ENCODE data around the gene H6PD. TPM values are rescaled to one million over a fixed set of nuclear protein-coding genes. Genes with fewer than 3 reads are reported as not detected.

H6PD gene
- total RNA-seq, 2 experiments from 2014 or later: 7.5 to 7.8 TPM

GRCh38 chr1:9238550-9238949 is 4.0 kb downstream of the H6PD start:
- Mint-ChIP-seq H3K4me1 (ENCODE audit: low read depth) (peaks cover 47% of the 10 kb centered on the region), H3K36me3 (ENCODE audit: low read depth) (no peaks in the 10 kb centered on the region), H3K9me3 (no peaks in the 10 kb centered on the region), H3K4me3 (no peak overlapping the region), H3K27ac (no peak overlapping the region), H3K27me3 (no peaks in the 10 kb centered on the region)
- TF ChIP-seq CTCF (IDR thresholded peaks at IDR 0.05): no peak
- POLR2A ChIA-PET: no interaction called here
- DNase-seq (no peak), ATAC-seq (no peak)
- intact Hi-C loops (cut with micrococcal nuclease): no loop called here
- CTCF ChIA-PET: interaction anchor here (4.2 kb wide), 1 partner anchor 11 kb away, joined by 14 read pairs; no protein-coding TSS in a partner anchor

DNA sequence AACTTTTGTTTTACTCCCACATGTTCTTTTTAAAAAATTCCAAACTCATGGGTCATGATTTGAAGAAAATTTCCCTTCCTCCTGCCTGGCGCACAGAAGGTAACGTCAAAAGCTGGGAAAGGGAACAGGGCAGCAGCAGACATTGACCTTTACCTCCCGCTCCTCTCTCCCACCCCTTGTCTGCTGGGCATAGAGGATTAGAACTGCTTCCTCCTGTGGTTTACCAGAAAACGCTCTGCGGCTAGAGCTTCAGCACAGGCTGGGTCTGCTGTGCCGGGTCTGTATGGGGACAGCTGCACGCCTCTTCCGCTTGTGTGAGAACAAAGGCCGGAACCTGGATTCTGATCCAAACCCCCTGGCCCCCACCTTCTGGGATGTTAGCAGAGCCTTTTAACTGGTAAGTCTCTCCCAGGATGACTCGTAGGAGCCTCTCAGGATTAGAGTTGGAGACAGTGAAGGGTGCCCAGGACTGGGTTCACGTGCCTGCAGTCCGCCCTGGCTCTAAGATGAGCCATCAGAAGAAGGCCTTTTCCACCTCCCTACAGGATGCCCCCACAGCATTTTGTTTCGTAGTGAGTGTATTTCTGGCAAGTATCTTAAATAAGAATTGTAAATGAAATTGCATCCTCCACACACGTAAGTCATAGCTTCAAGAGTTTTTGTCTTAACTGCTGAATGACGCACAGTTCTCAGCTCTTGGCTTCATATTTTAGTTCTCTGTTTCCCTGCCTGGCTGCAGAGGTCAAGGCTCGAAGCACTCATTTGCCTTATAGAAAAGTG is 5.2 kb downstream of the H6PD start:
- H3K4me3 Mint-ChIP-seq: peak overlapping the region; percentile 44
- intact Hi-C loops (cut with micrococcal nuclease): no loop called here
- H3K27me3 Mint-ChIP-seq: no peaks in the 10 kb centered on the region
- no peaks in the 10 kb centered on the region for H3K36me3 Mint-ChIP-seq (ENCODE audit: low read depth)
- H3K9me3 Mint-ChIP-seq: no peaks in the 10 kb centered on the region
- ATAC-seq (peak; percentile 71), DNase-seq (peak; percentile 84)
- peaks cover 50% of the 10 kb centered on the region for H3K4me1 Mint-ChIP-seq (ENCODE audit: low read depth)
- ChIA-PET POLR2A (interaction anchor here (1.5 kb wide), 1 partner anchor 10 kb away, joined by 6 read pairs; no protein-coding TSS in a partner anchor), CTCF (interaction anchor here (1.8 to 4.2 kb wide), 2 partner anchors 10 to 59 kb away, joined by 5 to 14 read pairs; no protein-coding TSS in a partner anchor)
- no peak for TF ChIP-seq CTCF (IDR thresholded peaks at IDR 0.05)
- peak overlapping the region; percentile 76 for H3K27ac Mint-ChIP-seq

- H3K36me3 Mint-ChIP-seq (ENCODE audit: low read depth): no peaks in the 10 kb centered on the region
- ATAC-seq (no peak), DNase-seq (no peak)
- peaks cover 53% of the 10 kb centered on the region for H3K4me1 Mint-ChIP-seq (ENCODE audit: low read depth)
- H3K27ac Mint-ChIP-seq: no peak overlapping the region
- intact Hi-C loops (cut with micrococcal nuclease): no loop called here
- CTCF ChIA-PET: interaction anchor here (0.8 to 4.2 kb wide), 3 partner anchors 9 to 61 kb away, joined by 3 to 14 read pairs (median 5); no protein-coding TSS in a partner anchor
- H3K27me3 Mint-ChIP-seq: no peaks in the 10 kb centered on the region
- no peak for TF ChIP-seq CTCF (IDR thresholded peaks at IDR 0.05)
- H3K4me3 Mint-ChIP-seq: no peak overlapping the region
- no peaks in the 10 kb centered on the region for H3K9me3 Mint-ChIP-seq
- POLR2A ChIA-PET: interaction anchor here (0.9 kb wide), 1 partner anchor 60 kb away, joined by 3 read pairs; no protein-coding TSS in a partner anchor
Measured at GRCh38 chr1:9240914-9241820, 6.6 kb downstream of the H6PD start.

GRCh38 chr1:9241891-9242290 is 7.3 kb downstream of the H6PD start:
- H3K27ac Mint-ChIP-seq: no peak overlapping the region
- no peaks in the 10 kb centered on the region for H3K27me3 Mint-ChIP-seq
- DNase-seq: no peak
- ChIA-PET POLR2A (no interaction called here), CTCF (interaction anchor here (0.8 to 4.2 kb wide), 2 partner anchors 8 to 25 kb away, joined by 3 to 14 read pairs; no protein-coding TSS in a partner anchor)
- ATAC-seq: no peak
- peaks cover 49% of the 10 kb centered on the region for H3K4me1 Mint-ChIP-seq (ENCODE audit: low read depth)
- no peak overlapping the region for H3K4me3 Mint-ChIP-seq
- intact Hi-C loops (cut with micrococcal nuclease): no loop called here
- H3K36me3 Mint-ChIP-seq (ENCODE audit: low read depth): no peaks in the 10 kb centered on the region
- no peaks in the 10 kb centered on the region for H3K9me3 Mint-ChIP-seq
- no peak for TF ChIP-seq CTCF (IDR thresholded peaks at IDR 0.05)
